Testis (tissue), 2 donors: ENCODE measurements around the gene MYL7.

Experiments
- CTCF ChIP-seq, 3 experiments: fragments of 450-650 bp in 2 of 3; fragments of 200-600 bp in 1 of 3; sonication (generic) in 1 of 3; IDR thresholded peaks; one replicate each; pipeline ENCODE4 v1.5.1; 2016 to 2019; ENCODE audit warnings: antibody characterized with exemption in 3 of 3, mild to moderate bottlenecking in 2 of 3, moderate library complexity in 1 of 3
- POLR2A ChIP-seq: fragments of 450-650 bp; IDR thresholded peaks from one replicate; pipeline ENCODE4 v1.6.1; 2017; ENCODE audit warnings: antibody characterized with exemption, mild to moderate bottlenecking, moderate library complexity

- no peak for TF ChIP-seq CTCF (IDR thresholded peaks at IDR 0.05)
- no peak for TF ChIP-seq POLR2A
Measured at GRCh38 chr7:44162179-44162578, 21.0 kb upstream of the MYL7 start.
